A549 (cell line): Measurements from ENCODE around the gene MSANTD3. TPM values are rescaled to one million over a fixed set of nuclear protein-coding genes. Genes with fewer than 3 reads are reported as not detected.

Source experiments
- ATAC-seq, 2 experiments: fragments of 200-7000 bp in 1 of 2; fragments of >200 bp in 1 of 2; cut with Nextera tagmentation in 1 of 2; cut with Tn5 transposase in 1 of 2; 3 replicates each; pipeline versions ENCODE4 v1.8.0 to v1.9.1; 2018 to 2020; ENCODE audit warnings: mild to moderate bottlenecking in 1 of 2, moderate library complexity in 1 of 2
- CTCF ChIA-PET: fragments of 300-600 bp; sonication (Branson Sonifier 250); formaldehyde crosslinking; extraction: SDS; loops from one replicate; lab custom pipeline; 2021; ENCODE audit warnings: antibody characterized with exemption, inconsistent platforms; lab: Yijun Ruan, JAX
- POLR2A ChIA-PET: fragments of 350-600 bp; formaldehyde crosslinking; extraction: SDS; loops from one replicate; lab custom pipeline; 2021; ENCODE audit warnings: antibody characterized with exemption, inconsistent platforms; lab: Yijun Ruan, JAX
- DNase-seq, 2 experiments: peaks; one replicate each; pipeline versions ENCODE4 v3.0.0 to v3.0.0-alpha.2; 2011 to 2016; ENCODE audit warnings: low read depth in 1 of 2, low spot score in 1 of 2
- FAIRE-seq: peaks from 2 replicates; lab custom pipeline; 2011; peaks lifted over from hg19 to GRCh38; lab: Jason Lieb, UNC
- H3K27ac ChIP-seq, 2 experiments: fragments of >200 bp; sonication (Bioruptor Twin); formaldehyde crosslinking; 3 replicates each; pipeline ENCODE4 v1.5.1; 2016 to 2017
- H3K4me1 ChIP-seq: fragments of >200 bp; sonication (Bioruptor Twin); formaldehyde crosslinking; 3 replicates; pipeline ENCODE4 v1.6.1; 2016
- H3K4me2 ChIP-seq: fragments of >200 bp; sonication (Bioruptor Twin); formaldehyde crosslinking; 3 replicates; pipeline ENCODE4 v1.6.1; 2016
- H3K4me3 ChIP-seq: fragments of >200 bp; sonication (Bioruptor Twin); formaldehyde crosslinking; 3 replicates; pipeline ENCODE4 v1.5.1; 2016
- H3K9me3 ChIP-seq: fragments of >200 bp; sonication (Bioruptor Twin); formaldehyde crosslinking; 3 replicates; pipeline ENCODE4 v1.6.1; 2016
- CBX2 ChIP-seq: fragments of 200-600 bp; sonication (generic); IDR thresholded peaks from 2 replicates; pipeline ENCODE4 v1.6.1; 2016; ENCODE audit warnings: low read depth, mild to moderate bottlenecking, borderline replicate concordance
- CBX8 ChIP-seq: fragments of 200-600 bp; sonication (generic); IDR thresholded peaks from 2 replicates; pipeline ENCODE4 v1.6.1; 2016
- CHD2 ChIP-seq: fragments of 150-350 bp; IDR thresholded peaks from 2 replicates; pipeline ENCODE4 v1.6.1; 2014; ENCODE audit warnings: low read length; ENCODE audit not compliant: partially characterized antibody
- EHMT2 ChIP-seq: fragments of 200-600 bp; sonication (generic); IDR thresholded peaks from 2 replicates; pipeline ENCODE4 v1.6.1; 2016; ENCODE audit warnings: antibody characterized with exemption, low read depth, mild to moderate bottlenecking, moderate library complexity
- FOSB ChIP-seq: fragments of 250-450 bp; sonication (Bioruptor Pico); IDR thresholded peaks from 2 replicates; pipeline ENCODE4 v1.5.0; 2020; ENCODE audit warnings: mild to moderate bottlenecking, moderate library complexity
- FOSL2 ChIP-seq, 2 experiments: fragments of 450-650 bp in 1 of 2; fragments of >200 bp in 1 of 2; sonication (Bioruptor Twin) in 1 of 2; formaldehyde crosslinking; IDR thresholded peaks; 2 replicates each; pipeline versions ENCODE4 v1.5.0 to v1.6.1; 2016 to 2020; ENCODE audit warnings: mild to moderate bottlenecking in 1 of 2, moderate library complexity in 1 of 2
- HOXB13 ChIP-seq: fragments of 250-450 bp; sonication (Bioruptor Pico); IDR thresholded peaks from 2 replicates; pipeline ENCODE4 v1.5.0; 2020; ENCODE audit warnings: low read depth, mild to moderate bottlenecking, moderate library complexity
- HOXB5 ChIP-seq: fragments of 250-450 bp; sonication (Bioruptor Pico); IDR thresholded peaks from 2 replicates; pipeline ENCODE4 v1.5.0; 2020; ENCODE audit warnings: mild to moderate bottlenecking, moderate library complexity
- JUN ChIP-seq, 2 experiments: fragments of >200 bp; sonication (Bioruptor Twin); formaldehyde crosslinking; IDR thresholded peaks; 2 replicates in 1 of 2; 3 replicates in 1 of 2; pipeline ENCODE4 v1.6.1; 2016 to 2017
- JUNB ChIP-seq: fragments of >200 bp; sonication (Bioruptor Twin); formaldehyde crosslinking; IDR thresholded peaks from 2 replicates; pipeline ENCODE4 v1.6.1; 2016
- MAFK ChIP-seq: fragments of 450-650 bp; IDR thresholded peaks from 2 replicates; pipeline ENCODE4 v1.6.1; 2014; ENCODE audit not compliant: partially characterized antibody
- MYC ChIP-seq: IDR thresholded peaks from 2 replicates; pipeline ENCODE4 v1.6.1; 2012; ENCODE audit warnings: mild to moderate bottlenecking, inconsistent platforms, low read length, improper control_type of control experiment, borderline replicate concordance
- POLR2A ChIP-seq: IDR thresholded peaks from 2 replicates; pipeline ENCODE4 v1.6.1; 2012; ENCODE audit warnings: mild to moderate bottlenecking, low read length
- RFX5 ChIP-seq: fragments of 450-650 bp; IDR thresholded peaks from 2 replicates; pipeline ENCODE4 v1.7.1; 2014; ENCODE audit warnings: antibody characterized with exemption, mild to moderate bottlenecking, moderate library complexity
- SMC3 ChIP-seq: fragments of >200 bp; sonication (Bioruptor Twin); formaldehyde crosslinking; IDR thresholded peaks from 3 replicates; pipeline ENCODE4 v1.6.1; 2018; ENCODE audit warnings: inconsistent platforms
- ZFP36 ChIP-seq: fragments of 450-650 bp; IDR thresholded peaks from 2 replicates; pipeline ENCODE4 v1.6.1; 2014; ENCODE audit warnings: borderline replicate concordance; ENCODE audit not compliant: partially characterized antibody
- WGBS: methylation state at CpG from one replicate; pipeline ENCODE4 v1.1.6; 2017; ENCODE audit errors: missing lambda C conversion rate; 5-methylcytosine and 5-hydroxymethylcytosine counted together
- polyA plus RNA-seq, 4 experiments: library from polyadenylated mRNA; depleted of rRNA in 3 of 4; stranded (reverse); fragments of >200 nt; fragmentation: RNase III in 1 of 4; extraction: RNeasy Plus Mini Kit Qiagen cat#74134 plus additional on column Dnase treatment in 1 of 4; gene quantifications; 2 replicates in 3 of 4; 3 replicates in 1 of 4; pipeline ENCODE4 v1.2.3, GENCODE V29; 2011 to 2017
- TF ChIP-seq, protein P1 (sequence below): fragments of 200-600 bp; sonication (generic); IDR thresholded peaks from 2 replicates; pipeline ENCODE4 v1.6.1; 2016; ENCODE audit warnings: antibody characterized with exemption, mild to moderate bottlenecking, moderate library complexity
- TF ChIP-seq, protein P2 (sequence below): fragments of 250-450 bp; sonication (Bioruptor Pico); IDR thresholded peaks from 2 replicates; pipeline ENCODE4 v1.5.0; 2021; ENCODE audit warnings: mild to moderate bottlenecking, moderate library complexity, borderline replicate concordance
- TF ChIP-seq, protein P3 (sequence below): fragments of >200 bp; sonication (Bioruptor Twin); formaldehyde crosslinking; IDR thresholded peaks from 3 replicates; pipeline ENCODE4 v1.6.1; 2016

The MSANTD3 gene
- polyA plus RNA-seq, 2 of the 4 experiments (the other 2 are of a cell fraction), result 43.5 to 66.7 TPM

DNA sequence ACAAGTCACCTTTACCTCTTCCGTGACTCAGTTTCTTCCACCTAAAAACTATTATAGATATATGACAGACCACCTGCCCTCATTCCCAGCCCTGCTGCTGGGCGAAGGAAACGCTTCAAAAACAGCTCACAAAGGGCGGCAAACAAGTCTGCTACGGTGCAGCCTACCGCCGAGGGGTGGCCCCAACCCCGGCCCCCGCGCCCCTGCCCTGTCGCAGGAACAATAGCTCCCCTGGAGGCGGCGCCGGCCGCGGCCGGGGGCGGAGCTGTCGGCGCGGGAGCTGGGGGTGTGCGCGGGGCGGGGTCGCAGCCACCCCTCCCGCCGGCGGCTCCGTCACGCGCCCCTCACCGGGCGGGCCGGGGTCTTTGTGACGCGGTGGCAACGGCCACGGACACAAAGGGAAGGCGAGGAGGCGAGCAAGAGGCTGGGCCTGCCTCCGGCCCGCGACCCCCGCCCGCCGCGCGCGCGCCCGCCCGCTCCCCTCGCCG, 45.9 kb downstream of the MSANTD3 start, which contains the start of gene TMEFF1 (continued):
- TF ChIP-seq, protein P1, sequence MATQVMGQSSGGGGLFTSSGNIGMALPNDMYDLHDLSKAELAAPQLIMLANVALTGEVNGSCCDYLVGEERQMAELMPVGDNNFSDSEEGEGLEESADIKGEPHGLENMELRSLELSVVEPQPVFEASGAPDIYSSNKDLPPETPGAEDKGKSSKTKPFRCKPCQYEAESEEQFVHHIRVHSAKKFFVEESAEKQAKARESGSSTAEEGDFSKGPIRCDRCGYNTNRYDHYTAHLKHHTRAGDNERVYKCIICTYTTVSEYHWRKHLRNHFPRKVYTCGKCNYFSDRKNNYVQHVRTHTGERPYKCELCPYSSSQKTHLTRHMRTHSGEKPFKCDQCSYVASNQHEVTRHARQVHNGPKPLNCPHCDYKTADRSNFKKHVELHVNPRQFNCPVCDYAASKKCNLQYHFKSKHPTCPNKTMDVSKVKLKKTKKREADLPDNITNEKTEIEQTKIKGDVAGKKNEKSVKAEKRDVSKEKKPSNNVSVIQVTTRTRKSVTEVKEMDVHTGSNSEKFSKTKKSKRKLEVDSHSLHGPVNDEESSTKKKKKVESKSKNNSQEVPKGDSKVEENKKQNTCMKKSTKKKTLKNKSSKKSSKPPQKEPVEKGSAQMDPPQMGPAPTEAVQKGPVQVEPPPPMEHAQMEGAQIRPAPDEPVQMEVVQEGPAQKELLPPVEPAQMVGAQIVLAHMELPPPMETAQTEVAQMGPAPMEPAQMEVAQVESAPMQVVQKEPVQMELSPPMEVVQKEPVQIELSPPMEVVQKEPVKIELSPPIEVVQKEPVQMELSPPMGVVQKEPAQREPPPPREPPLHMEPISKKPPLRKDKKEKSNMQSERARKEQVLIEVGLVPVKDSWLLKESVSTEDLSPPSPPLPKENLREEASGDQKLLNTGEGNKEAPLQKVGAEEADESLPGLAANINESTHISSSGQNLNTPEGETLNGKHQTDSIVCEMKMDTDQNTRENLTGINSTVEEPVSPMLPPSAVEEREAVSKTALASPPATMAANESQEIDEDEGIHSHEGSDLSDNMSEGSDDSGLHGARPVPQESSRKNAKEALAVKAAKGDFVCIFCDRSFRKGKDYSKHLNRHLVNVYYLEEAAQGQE, result no peak
- no peak for TF ChIP-seq FOSB (CRISPR knock-in tag)
- no peak for TF ChIP-seq CBX8
- TF ChIP-seq SMC3, result no peak
- TF ChIP-seq RFX5, result no peak

DNA sequence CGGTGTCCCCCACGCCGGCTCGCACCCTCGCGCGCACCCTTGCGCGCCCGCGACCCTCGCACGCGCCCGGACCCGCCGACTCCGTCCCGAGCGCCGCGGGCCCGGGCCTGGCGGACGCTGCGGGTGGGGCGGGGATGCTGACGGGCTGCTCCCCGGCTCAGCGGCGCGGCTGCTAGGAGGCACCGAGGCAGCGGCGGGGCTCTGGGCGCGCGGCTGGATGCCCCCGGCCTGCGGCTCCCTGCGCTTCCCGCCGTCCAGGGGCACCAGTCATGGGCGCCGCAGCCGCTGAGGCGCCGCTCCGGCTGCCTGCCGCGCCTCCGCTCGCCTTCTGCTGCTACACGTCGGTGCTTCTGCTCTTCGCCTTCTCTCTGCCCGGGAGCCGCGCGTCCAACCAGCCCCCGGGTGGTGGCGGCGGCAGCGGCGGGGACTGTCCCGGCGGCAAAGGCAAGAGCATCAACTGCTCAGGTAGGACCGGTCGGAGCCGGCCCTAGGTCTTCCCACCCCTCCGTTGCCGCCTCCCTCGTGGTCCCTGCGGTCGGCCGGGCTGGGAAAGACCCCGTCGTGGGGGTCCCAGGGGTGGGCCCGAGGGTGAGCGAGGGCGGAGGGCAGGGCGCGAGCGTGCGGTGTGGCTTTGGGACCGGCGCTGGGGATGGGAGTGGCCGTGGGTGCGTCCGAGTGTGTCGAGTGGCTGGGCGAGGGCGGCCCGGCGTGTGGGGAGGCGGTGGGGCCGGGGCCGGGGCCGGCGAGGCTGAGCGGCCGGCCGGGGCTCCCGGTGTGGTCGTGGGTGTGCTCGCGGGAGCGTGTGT, 46.5 kb downstream of the MSANTD3 start:
- peak; percentile 34 to 44 for DNase-seq
- ChIA-PET POLR2A (no interaction called here), CTCF (interaction anchor here (0.8 to 2.1 kb wide), 6 partner anchors 21 to 838 kb away, joined by 3 to 5 read pairs (median 4); no protein-coding TSS in a partner anchor)
- Histone ChIP-seq H3K4me1 (no peaks in the 10 kb centered on the region), H3K27ac (peak overlapping the region; percentile 30 to 83; a peak in 5 of 6 replicates), H3K9me3 (no peaks in the 10 kb centered on the region), H3K4me3 (peak overlapping the region; percentile 67), H3K4me2 (peak overlapping the region; percentile 87)
- TF ChIP-seq FOSL2 (IDR thresholded peaks at IDR 0.05), result no peak
- no peak for TF ChIP-seq FOSL2 (CRISPR knock-in tag; IDR thresholded peaks at IDR 0.05)
- no peak for TF ChIP-seq MAFK
- no peak for TF ChIP-seq JUNB
- TF ChIP-seq, protein P2, sequence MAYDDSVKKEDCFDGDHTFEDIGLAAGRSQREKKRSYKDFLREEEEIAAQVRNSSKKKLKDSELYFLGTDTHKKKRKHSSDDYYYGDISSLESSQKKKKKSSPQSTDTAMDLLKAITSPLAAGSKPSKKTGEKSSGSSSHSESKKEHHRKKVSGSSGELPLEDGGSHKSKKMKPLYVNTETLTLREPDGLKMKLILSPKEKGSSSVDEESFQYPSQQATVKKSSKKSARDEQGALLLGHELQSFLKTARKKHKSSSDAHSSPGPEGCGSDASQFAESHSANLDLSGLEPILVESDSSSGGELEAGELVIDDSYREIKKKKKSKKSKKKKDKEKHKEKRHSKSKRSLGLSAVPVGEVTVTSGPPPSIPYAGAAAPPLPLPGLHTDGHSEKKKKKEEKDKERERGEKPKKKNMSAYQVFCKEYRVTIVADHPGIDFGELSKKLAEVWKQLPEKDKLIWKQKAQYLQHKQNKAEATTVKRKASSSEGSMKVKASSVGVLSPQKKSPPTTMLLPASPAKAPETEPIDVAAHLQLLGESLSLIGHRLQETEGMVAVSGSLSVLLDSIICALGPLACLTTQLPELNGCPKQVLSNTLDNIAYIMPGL (CRISPR knock-in tag), result no peak
- TF ChIP-seq MYC, result no peak
- TF ChIP-seq, protein P3, sequence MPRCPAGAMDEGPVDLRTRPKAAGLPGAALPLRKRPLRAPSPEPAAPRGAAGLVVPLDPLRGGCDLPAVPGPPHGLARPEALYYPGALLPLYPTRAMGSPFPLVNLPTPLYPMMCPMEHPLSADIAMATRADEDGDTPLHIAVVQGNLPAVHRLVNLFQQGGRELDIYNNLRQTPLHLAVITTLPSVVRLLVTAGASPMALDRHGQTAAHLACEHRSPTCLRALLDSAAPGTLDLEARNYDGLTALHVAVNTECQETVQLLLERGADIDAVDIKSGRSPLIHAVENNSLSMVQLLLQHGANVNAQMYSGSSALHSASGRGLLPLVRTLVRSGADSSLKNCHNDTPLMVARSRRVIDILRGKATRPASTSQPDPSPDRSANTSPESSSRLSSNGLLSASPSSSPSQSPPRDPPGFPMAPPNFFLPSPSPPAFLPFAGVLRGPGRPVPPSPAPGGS, result no peak
- no peak for TF ChIP-seq RFX5
- no peak for TF ChIP-seq JUN (IDR thresholded peaks at IDR 0.05)
- no peak for TF ChIP-seq HOXB13 (CRISPR knock-in tag)
- TF ChIP-seq HOXB5, result no peak
- no peak for TF ChIP-seq POLR2A
- TF ChIP-seq ZFP36, result no peak
- TF ChIP-seq CBX2, result no peak
- no peak for TF ChIP-seq CHD2
- TF ChIP-seq EHMT2, result no peak
- 1% methylated on average over 25 of the region's 108 CpGs for WGBS
- ATAC-seq, result peak; percentile 82 to 87
- FAIRE-seq, result no peak
